GM23338 (cell line): ENCODE results near the gene C9orf40. TPM values are rescaled to one million over a fixed set of nuclear protein-coding genes. Genes with fewer than 3 reads are reported as not detected.

ENCODE experiments used
- ATAC-seq: fragments of 200-7000 bp; cut with Tn5 transposase; 3 replicates; pipeline ENCODE4 v1.9.1; 2020
- DNase-seq: peaks from one replicate; pipeline ENCODE4 v3.0.0-alpha.2; 2015; ENCODE audit warnings: low spot score
- H2AFZ ChIP-seq: fragments of 200-600 bp; sonication (generic); 2 replicates; pipeline ENCODE4 v1.8.0; 2016; ENCODE audit warnings: antibody characterized with exemption, mild to moderate bottlenecking, moderate library complexity
- H3F3A ChIP-seq: fragments of 200-600 bp; sonication (generic); replicated peaks from 2 replicates; pipeline ENCODE4 v1.8.0; 2017; ENCODE audit warnings: antibody characterized with exemption, mixed run types, low read depth
- H3K27ac ChIP-seq: fragments of 200-600 bp; sonication (generic); 2 replicates; pipeline ENCODE4 v1.6.1; 2016; ENCODE audit warnings: low read depth
- H3K27me3 ChIP-seq: fragments of 200-600 bp; sonication (generic); 2 replicates; pipeline ENCODE4 v1.8.0; 2016; ENCODE audit warnings: mild to moderate bottlenecking, mixed run types, moderate library complexity; ENCODE audit not compliant: insufficient read depth
- H3K36me3 ChIP-seq: fragments of 200-600 bp; sonication (generic); 2 replicates; pipeline ENCODE4 v1.8.0; 2016; ENCODE audit warnings: mild to moderate bottlenecking; ENCODE audit not compliant: insufficient read depth
- H3K4me1 ChIP-seq: fragments of 200-600 bp; sonication (generic); 2 replicates; pipeline ENCODE4 v1.8.0; 2016; ENCODE audit warnings: mild to moderate bottlenecking, moderate library complexity; ENCODE audit not compliant: insufficient read depth
- H3K4me2 ChIP-seq: fragments of 200-600 bp; sonication (generic); 2 replicates; pipeline ENCODE4 v1.7.1; 2017; ENCODE audit warnings: mixed run types
- H3K4me3 ChIP-seq: fragments of 200-600 bp; sonication (generic); 2 replicates; pipeline ENCODE4 v1.6.1; 2016; ENCODE audit warnings: mixed run types
- H3K79me2 ChIP-seq: fragments of 200-600 bp; sonication (generic); replicated peaks from 2 replicates; pipeline ENCODE4 v1.8.0; 2017; ENCODE audit warnings: mild to moderate bottlenecking; ENCODE audit not compliant: insufficient read depth
- H3K9me2 ChIP-seq: fragments of 200-600 bp; sonication (generic); 2 replicates; pipeline ENCODE4 v1.8.0; 2017; ENCODE audit not compliant: insufficient read depth
- H4K20me1 ChIP-seq: fragments of 200-600 bp; sonication (generic); replicated peaks from 2 replicates; pipeline ENCODE4 v1.8.0; 2017; ENCODE audit warnings: mild to moderate bottlenecking; ENCODE audit not compliant: insufficient read depth
- H3K27ac Mint-ChIP-seq: 2 replicates; pipeline ENCODE4 v1.8.0; 2020; ENCODE audit warnings: inconsistent platforms, mild to moderate bottlenecking, moderate library complexity, mixed read lengths
- H3K27me3 Mint-ChIP-seq: 3 replicates; pipeline ENCODE4 v1.8.0; 2022; ENCODE audit warnings: low read depth, mild to moderate bottlenecking, moderate library complexity, mixed read lengths, inconsistent platforms; ENCODE audit not compliant: insufficient read depth, poor library complexity
- H3K36me3 Mint-ChIP-seq: 3 replicates; pipeline ENCODE4 v1.8.0; 2021; ENCODE audit warnings: low read depth, mild to moderate bottlenecking, inconsistent platforms, moderate library complexity, mixed read lengths
- H3K4me1 Mint-ChIP-seq: 3 replicates; pipeline ENCODE4 v1.8.0; 2020; ENCODE audit warnings: mild to moderate bottlenecking, inconsistent platforms, mixed read lengths
- H3K4me3 Mint-ChIP-seq: 3 replicates; pipeline ENCODE4 v1.8.0; 2021; ENCODE audit warnings: moderate library complexity, mild to moderate bottlenecking, inconsistent platforms, mixed read lengths
- H3K9me3 Mint-ChIP-seq: 3 replicates; pipeline ENCODE4 v1.8.0; 2020; ENCODE audit warnings: moderate library complexity, mild to moderate bottlenecking, inconsistent platforms, mixed read lengths
- CREB1 ChIP-seq: fragments of 250-450 bp; sonication (Bioruptor Pico); IDR thresholded peaks from 2 replicates; pipeline ENCODE4 v1.5.0; 2020; ENCODE audit warnings: low read depth, mild to moderate bottlenecking, moderate library complexity
- EZH2 ChIP-seq: fragments of 200-600 bp; sonication (generic); IDR thresholded peaks from one replicate; pipeline ENCODE4 v1.8.0; 2017; ENCODE audit warnings: antibody characterized with exemption, mild to moderate bottlenecking, low read depth; ENCODE audit not compliant: unreplicated experiment
- EZH2phosphoT487 ChIP-seq: fragments of 200-600 bp; sonication (generic); IDR thresholded peaks from one replicate; pipeline ENCODE4 v1.8.1; 2018; ENCODE audit warnings: antibody characterized with exemption; ENCODE audit not compliant: unreplicated experiment
- JUNB ChIP-seq: IDR thresholded peaks from one replicate; pipeline ENCODE4 v1.6.1; 2016; ENCODE audit warnings: antibody characterized with exemption; ENCODE audit not compliant: unreplicated experiment
- NANOG ChIP-seq: IDR thresholded peaks from 2 replicates; pipeline ENCODE4 v1.6.1; 2016; ENCODE audit warnings: antibody characterized with exemption, borderline replicate concordance
- POLR2AphosphoS5 ChIP-seq: IDR thresholded peaks from 2 replicates; pipeline ENCODE4 v1.6.1; 2016; ENCODE audit warnings: antibody characterized with exemption, low read depth
- ZNF114 ChIP-seq: fragments of 250-450 bp; sonication (Bioruptor Pico); IDR thresholded peaks from 2 replicates; pipeline ENCODE4 v1.5.0; 2020; ENCODE audit warnings: mild to moderate bottlenecking, moderate library complexity
- ZNF331 ChIP-seq: fragments of 250-450 bp; sonication (Bioruptor Pico); IDR thresholded peaks from 2 replicates; pipeline ENCODE4 v1.5.0; 2020; ENCODE audit warnings: low read depth, mild to moderate bottlenecking, moderate library complexity
- polyA plus RNA-seq: library from polyadenylated mRNA; unstranded; fragments of >200 nt; fragmentation: Nextera tagmentation; extraction: Ambion mirVana; gene quantifications from 2 replicates; pipeline ENCODE4 v1.2.1, GENCODE V29; 2016
- total RNA-seq: library from RNA; depleted of rRNA; stranded (reverse); fragments of >200 nt; shearing (Covaris generic); gene quantifications from 2 replicates; pipeline ENCODE4 v1.2.3, GENCODE V29; 2014
- TF ChIP-seq, protein P1 (sequence below): fragments of 250-450 bp; sonication (Bioruptor Pico); IDR thresholded peaks from 2 replicates; pipeline ENCODE4 v1.5.0; 2020; ENCODE audit warnings: mild to moderate bottlenecking, moderate library complexity
- TF ChIP-seq, protein P2 (sequence below): IDR thresholded peaks from 2 replicates; pipeline ENCODE4 v1.6.1; 2016; ENCODE audit warnings: antibody characterized with exemption

The C9orf40 gene
- total and polyA plus RNA-seq, 2 experiments from 2014 or later, result 11.1 to 11.4 TPM

DNA sequence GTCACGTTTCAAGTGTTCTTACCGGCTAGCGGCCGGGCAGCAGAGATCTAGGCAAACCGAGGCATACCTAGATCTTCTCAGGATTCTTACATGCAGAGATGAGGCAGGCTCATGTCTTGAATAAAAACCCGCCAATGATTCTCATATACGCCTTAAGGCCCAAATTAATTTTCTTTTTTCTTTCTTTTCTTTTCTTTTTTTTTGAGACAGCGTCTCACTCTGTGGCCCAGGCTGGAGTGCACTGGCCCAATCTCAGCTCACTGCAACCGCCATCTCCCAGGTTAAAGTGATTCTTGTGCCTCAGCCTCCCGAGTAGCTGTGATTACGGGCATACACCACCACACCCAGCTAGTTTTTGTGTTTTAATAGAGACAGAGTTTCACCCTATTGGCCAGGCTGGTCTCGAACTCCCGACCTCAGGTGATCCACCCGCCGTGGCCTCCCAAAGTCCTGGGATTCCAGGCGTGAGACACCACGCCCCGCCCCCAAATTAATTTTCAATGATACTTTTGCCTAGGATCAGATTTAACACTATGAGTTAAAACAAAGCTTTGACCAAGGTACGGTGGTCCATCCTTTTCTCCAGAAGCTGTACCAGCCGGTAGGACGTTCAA, 1.5 kb downstream of the C9orf40 start:
- peak overlapping the region; percentile 90; the same call in 1 of the 2 replicates for H2AFZ ChIP-seq
- Mint-ChIP-seq H3K4me3 (peak overlapping the region; percentile 99), H3K36me3 (no peaks in the 10 kb centered on the region; the same call in 2 of the 3 replicates), H3K4me1 (peaks cover 11% of the 10 kb centered on the region), H3K27ac (peak overlapping the region; percentile 73; the same call in 1 of the 2 replicates), H3K9me3 (peaks cover 4% of the 10 kb centered on the region; the same call in 2 of the 3 replicates), H3K27me3 (peaks cover 10% of the 10 kb centered on the region)
- no peaks in the 10 kb centered on the region for H4K20me1 ChIP-seq
- DNase-seq (no peak), ATAC-seq (no peak)
- TF ChIP-seq, protein P1, sequence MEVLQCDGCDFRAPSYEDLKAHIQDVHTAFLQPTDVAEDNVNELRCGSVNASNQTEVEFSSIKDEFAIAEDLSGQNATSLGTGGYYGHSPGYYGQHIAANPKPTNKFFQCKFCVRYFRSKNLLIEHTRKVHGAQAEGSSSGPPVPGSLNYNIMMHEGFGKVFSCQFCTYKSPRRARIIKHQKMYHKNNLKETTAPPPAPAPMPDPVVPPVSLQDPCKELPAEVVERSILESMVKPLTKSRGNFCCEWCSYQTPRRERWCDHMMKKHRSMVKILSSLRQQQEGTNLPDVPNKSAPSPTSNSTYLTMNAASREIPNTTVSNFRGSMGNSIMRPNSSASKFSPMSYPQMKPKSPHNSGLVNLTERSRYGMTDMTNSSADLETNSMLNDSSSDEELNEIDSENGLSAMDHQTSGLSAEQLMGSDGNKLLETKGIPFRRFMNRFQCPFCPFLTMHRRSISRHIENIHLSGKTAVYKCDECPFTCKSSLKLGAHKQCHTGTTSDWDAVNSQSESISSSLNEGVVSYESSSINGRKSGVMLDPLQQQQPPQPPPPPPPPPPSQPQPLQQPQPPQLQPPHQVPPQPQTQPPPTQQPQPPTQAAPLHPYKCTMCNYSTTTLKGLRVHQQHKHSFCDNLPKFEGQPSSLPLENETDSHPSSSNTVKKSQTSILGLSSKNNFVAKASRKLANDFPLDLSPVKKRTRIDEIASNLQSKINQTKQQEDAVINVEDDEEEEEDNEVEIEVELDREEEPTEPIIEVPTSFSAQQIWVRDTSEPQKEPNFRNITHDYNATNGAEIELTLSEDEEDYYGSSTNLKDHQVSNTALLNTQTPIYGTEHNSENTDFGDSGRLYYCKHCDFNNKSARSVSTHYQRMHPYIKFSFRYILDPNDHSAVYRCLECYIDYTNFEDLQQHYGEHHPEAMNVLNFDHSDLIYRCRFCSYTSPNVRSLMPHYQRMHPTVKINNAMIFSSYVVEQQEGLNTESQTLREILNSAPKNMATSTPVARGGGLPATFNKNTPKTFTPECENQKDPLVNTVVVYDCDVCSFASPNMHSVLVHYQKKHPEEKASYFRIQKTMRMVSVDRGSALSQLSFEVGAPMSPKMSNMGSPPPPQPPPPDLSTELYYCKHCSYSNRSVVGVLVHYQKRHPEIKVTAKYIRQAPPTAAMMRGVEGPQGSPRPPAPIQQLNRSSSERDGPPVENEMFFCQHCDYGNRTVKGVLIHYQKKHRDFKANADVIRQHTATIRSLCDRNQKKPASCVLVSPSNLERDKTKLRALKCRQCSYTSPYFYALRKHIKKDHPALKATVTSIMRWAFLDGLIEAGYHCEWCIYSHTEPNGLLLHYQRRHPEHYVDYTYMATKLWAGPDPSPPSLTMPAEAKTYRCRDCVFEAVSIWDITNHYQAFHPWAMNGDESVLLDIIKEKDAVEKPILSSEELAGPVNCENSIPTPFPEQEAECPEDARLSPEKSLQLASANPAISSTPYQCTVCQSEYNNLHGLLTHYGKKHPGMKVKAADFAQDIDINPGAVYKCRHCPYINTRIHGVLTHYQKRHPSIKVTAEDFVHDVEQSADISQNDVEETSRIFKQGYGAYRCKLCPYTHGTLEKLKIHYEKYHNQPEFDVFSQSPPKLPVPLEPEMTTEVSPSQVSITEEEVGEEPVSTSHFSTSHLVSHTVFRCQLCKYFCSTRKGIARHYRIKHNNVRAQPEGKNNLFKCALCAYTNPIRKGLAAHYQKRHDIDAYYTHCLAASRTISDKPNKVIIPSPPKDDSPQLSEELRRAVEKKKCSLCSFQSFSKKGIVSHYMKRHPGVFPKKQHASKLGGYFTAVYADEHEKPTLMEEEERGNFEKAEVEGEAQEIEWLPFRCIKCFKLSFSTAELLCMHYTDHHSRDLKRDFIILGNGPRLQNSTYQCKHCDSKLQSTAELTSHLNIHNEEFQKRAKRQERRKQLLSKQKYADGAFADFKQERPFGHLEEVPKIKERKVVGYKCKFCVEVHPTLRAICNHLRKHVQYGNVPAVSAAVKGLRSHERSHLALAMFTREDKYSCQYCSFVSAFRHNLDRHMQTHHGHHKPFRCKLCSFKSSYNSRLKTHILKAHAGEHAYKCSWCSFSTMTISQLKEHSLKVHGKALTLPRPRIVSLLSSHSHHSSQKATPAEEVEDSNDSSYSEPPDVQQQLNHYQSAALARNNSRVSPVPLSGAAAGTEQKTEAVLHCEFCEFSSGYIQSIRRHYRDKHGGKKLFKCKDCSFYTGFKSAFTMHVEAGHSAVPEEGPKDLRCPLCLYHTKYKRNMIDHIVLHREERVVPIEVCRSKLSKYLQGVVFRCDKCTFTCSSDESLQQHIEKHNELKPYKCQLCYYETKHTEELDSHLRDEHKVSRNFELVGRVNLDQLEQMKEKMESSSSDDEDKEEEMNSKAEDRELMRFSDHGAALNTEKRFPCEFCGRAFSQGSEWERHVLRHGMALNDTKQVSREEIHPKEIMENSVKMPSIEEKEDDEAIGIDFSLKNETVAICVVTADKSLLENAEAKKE (CRISPR knock-in tag), result no peak
- no peak for TF ChIP-seq EZH2
- TF ChIP-seq JUNB, result no peak
- no peak for TF ChIP-seq EZH2phosphoT487
- TF ChIP-seq NANOG, result no peak
- TF ChIP-seq CREB1 (CRISPR knock-in tag), result no peak
- TF ChIP-seq, protein P2, sequence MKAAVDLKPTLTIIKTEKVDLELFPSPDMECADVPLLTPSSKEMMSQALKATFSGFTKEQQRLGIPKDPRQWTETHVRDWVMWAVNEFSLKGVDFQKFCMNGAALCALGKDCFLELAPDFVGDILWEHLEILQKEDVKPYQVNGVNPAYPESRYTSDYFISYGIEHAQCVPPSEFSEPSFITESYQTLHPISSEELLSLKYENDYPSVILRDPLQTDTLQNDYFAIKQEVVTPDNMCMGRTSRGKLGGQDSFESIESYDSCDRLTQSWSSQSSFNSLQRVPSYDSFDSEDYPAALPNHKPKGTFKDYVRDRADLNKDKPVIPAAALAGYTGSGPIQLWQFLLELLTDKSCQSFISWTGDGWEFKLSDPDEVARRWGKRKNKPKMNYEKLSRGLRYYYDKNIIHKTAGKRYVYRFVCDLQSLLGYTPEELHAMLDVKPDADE, result no peak
- no peak for TF ChIP-seq POLR2AphosphoS5
- TF ChIP-seq ZNF114 (CRISPR knock-in tag), result no peak
- no peak for TF ChIP-seq ZNF331
- H3K4me2 ChIP-seq, result peak overlapping the region; percentile 69
- H3K79me2 ChIP-seq, result no peaks in the 10 kb centered on the region
- H3F3A ChIP-seq, result no peaks in the 10 kb centered on the region
- H3K4me3 ChIP-seq, result peak overlapping the region; percentile 81
- peaks cover 12% of the 10 kb centered on the region; the same call in 1 of the 2 replicates for H3K4me1 ChIP-seq
- no peak overlapping the region for H3K27ac ChIP-seq
- H3K36me3 ChIP-seq, result no peaks in the 10 kb centered on the region
- no peaks in the 10 kb centered on the region for H3K9me2 ChIP-seq
- no peaks in the 10 kb centered on the region for H3K27me3 ChIP-seq
